HepG2 (cell line): ENCODE results near the gene SH3PXD2A. TPM values are rescaled to one million over a fixed set of nuclear protein-coding genes. Genes with fewer than 3 reads are reported as not detected.
A peak's percentile ranks its signal among the peaks of the same experiment; 100 is the strongest.

Source experiments
- AHR ChIP-seq: IDR thresholded peaks from 2 replicates; pipeline ENCODE4 v1.6.1; 2018; ENCODE audit warnings: missing genetic modification reagents, missing compliant biosample characterization
- CREB1 ChIP-seq, 2 experiments: fragments of 450-650 bp in 1 of 2; IDR thresholded peaks; 2 replicates each; pipeline ENCODE4 v1.6.1; 2016 to 2017; ENCODE audit warnings: control low read depth in 1 of 2, mild to moderate bottlenecking in 1 of 2, missing compliant biosample characterization in 1 of 2, missing genetic modification characterization in 1 of 2
- EP300 ChIP-seq, 3 experiments: sonication (generic) in 1 of 3; formaldehyde crosslinking in 1 of 3; IDR thresholded peaks; 2 replicates each; pipeline versions ENCODE4 v1.5.1 to v1.6.1; 2011 to 2020; ENCODE audit warnings: low read depth in 2 of 3, low read length in 2 of 3, borderline replicate concordance in 1 of 3, improper control_type of control experiment in 1 of 3, mild to moderate bottlenecking in 1 of 3, missing genetic modification reagents in 1 of 3, moderate library complexity in 1 of 3
- FOXP4 ChIP-seq: sonication (generic); formaldehyde crosslinking; IDR thresholded peaks from 2 replicates; pipeline ENCODE4 v1.4.0; 2020; ENCODE audit warnings: missing genetic modification reagents
- HNF4A ChIP-seq: sonication (generic); formaldehyde crosslinking; IDR thresholded peaks from 2 replicates; pipeline ENCODE4 v1.4.0; 2020; ENCODE audit warnings: missing genetic modification reagents
- IRF9 ChIP-seq: sonication (generic); formaldehyde crosslinking; IDR thresholded peaks from 2 replicates; pipeline ENCODE4 v1.8.0; 2022; ENCODE audit warnings: missing genetic modification reagents, mild to moderate bottlenecking, borderline replicate concordance
- KDM1A ChIP-seq: IDR thresholded peaks from 2 replicates; pipeline ENCODE4 v1.6.1; 2016; ENCODE audit warnings: missing compliant biosample characterization
- NCOA1 ChIP-seq: sonication (generic); formaldehyde crosslinking; IDR thresholded peaks from 2 replicates; pipeline ENCODE4 v1.9.0; 2021; ENCODE audit warnings: missing genetic modification reagents
- PATZ1 ChIP-seq: sonication (generic); formaldehyde crosslinking; IDR thresholded peaks from 2 replicates; pipeline ENCODE4 v1.4.0; 2020; ENCODE audit warnings: missing genetic modification reagents
- PRDM4 ChIP-seq: sonication (generic); formaldehyde crosslinking; IDR thresholded peaks from 2 replicates; pipeline ENCODE4 v1.9.0; 2021; ENCODE audit warnings: missing genetic modification reagents, borderline replicate concordance
- PTBP1 ChIP-seq: fragments of 200-400 bp; formaldehyde crosslinking; IDR thresholded peaks from 2 replicates; pipeline ENCODE4 v1.6.1; 2018; ENCODE audit warnings: low read length, low read depth; ENCODE audit not compliant: poor library complexity, severe bottlenecking
- SAP130 ChIP-seq: IDR thresholded peaks from 2 replicates; pipeline ENCODE4 v1.6.1; 2016; ENCODE audit warnings: low read depth
- SOX5 ChIP-seq: IDR thresholded peaks from 2 replicates; pipeline ENCODE4 v1.6.1; 2016; ENCODE audit warnings: borderline replicate concordance
- SP1 ChIP-seq, 2 experiments: fragments of 450-650 bp in 1 of 2; sonication (generic) in 1 of 2; formaldehyde crosslinking in 1 of 2; IDR thresholded peaks; 2 replicates each; pipeline versions ENCODE4 v1.4.0 to v1.6.1; 2016 to 2020; ENCODE audit warnings: missing genetic modification reagents in 1 of 2
- TSC22D2 ChIP-seq: sonication (generic); formaldehyde crosslinking; IDR thresholded peaks from 2 replicates; pipeline ENCODE4 v1.5.1; 2020; ENCODE audit warnings: missing genetic modification reagents, mild to moderate bottlenecking, borderline replicate concordance
- ZBTB42 ChIP-seq: sonication (generic); formaldehyde crosslinking; IDR thresholded peaks from 2 replicates; pipeline ENCODE4 v1.5.0; 2020; ENCODE audit warnings: mild to moderate bottlenecking, missing genetic modification reagents
- ZFP90 ChIP-seq: sonication (generic); formaldehyde crosslinking; IDR thresholded peaks from 2 replicates; pipeline ENCODE4 v1.8.0; 2022; ENCODE audit warnings: missing genetic modification reagents, mild to moderate bottlenecking, inconsistent platforms, borderline replicate concordance
- ZKSCAN1 ChIP-seq: fragments of 150-350 bp; IDR thresholded peaks from 2 replicates; pipeline ENCODE4 v1.6.1; 2014; ENCODE audit warnings: low read length
- ZNF768 ChIP-seq: sonication (generic); formaldehyde crosslinking; IDR thresholded peaks from 2 replicates; pipeline ENCODE4 v1.4.0; 2020; ENCODE audit warnings: missing genetic modification reagents
- ZSCAN25 ChIP-seq: sonication (generic); formaldehyde crosslinking; IDR thresholded peaks from 2 replicates; pipeline ENCODE4 v1.8.0; 2022; ENCODE audit warnings: mild to moderate bottlenecking, missing genetic modification reagents
- polyA plus RNA-seq, 8 experiments: library from polyadenylated mRNA; depleted of rRNA in 3 of 8; stranded (reverse) in 7 of 8; unstranded in 1 of 8; fragments of >200 nt; fragmentation: Illumina TruSeq in 4 of 8; extraction: Trizol in 4 of 8; gene quantifications; 2 replicates each; pipeline versions ENCODE4 v1.2.1 to v1.2.3, GENCODE V29; 2011 to 2016; ENCODE audit warnings: low read depth in 4 of 8, missing spikeins in 1 of 8, mixed read lengths in 1 of 8; ENCODE audit not compliant: insufficient read depth in 1 of 8
- total RNA-seq, 5 experiments: library from RNA; depleted of rRNA; stranded (reverse); fragments of >200 nt; fragmentation: Illumina TruSeq; extraction: Trizol; gene quantifications; 2 replicates each; pipeline ENCODE4 v1.2.3, GENCODE V29; 2016; ENCODE audit warnings: low read depth in 1 of 5

SH3PXD2A gene
- total and polyA plus RNA-seq, 2 of the 13 experiments (the other 11 are each of a cell fraction or from before 2014, with no cell fraction given): 11.1 to 11.3 TPM

DNA sequence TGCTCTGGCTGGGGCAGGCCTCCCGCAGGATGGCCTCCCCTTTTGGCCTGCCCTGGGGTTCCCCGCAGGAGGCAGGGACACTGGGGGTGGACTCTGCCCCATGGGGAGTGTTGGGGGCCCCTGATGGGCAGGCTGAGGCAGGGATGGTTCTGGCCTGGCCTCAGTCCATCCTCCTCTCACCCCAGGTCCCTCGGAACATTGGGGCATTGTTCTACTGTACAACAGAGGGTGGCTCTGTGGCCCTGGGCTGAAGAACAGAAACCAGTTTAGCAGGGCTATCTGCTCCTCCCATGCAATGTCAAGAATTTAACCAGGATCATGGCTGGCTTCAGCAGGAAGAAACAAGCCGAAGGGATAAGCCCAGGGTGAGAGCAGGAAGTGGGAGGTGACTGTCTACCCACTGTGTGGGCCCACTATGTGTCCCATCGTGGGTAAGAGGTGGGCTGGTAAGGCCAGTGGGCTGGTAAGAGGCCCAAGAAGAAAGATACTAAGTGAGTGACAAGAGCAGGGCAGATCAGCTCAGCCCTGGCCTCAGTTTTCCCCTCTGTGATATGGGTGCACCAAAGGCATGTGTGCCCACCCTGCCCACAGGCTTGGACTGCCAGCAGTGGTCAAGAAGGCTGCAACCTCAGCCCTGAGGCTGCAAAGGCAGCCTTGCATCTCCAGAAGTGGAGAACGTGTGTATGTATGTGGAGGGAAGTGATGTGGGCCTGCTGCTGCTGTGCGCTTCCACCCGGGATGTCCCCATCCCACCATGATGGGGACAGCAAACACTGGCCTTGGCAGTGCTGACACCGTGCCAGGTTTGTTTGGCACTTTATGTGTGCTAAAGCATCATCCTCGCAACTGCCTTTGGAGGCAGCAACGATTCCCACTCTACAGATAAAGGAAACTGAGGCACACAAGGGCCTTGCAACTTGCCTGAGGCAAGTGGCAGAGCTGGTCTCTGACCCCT, 138.9 kb downstream of the SH3PXD2A start (continued):
- TF ChIP-seq PRDM4 (CRISPR knock-in tag) (no peak), ZKSCAN1 (peak; percentile 94), FOXP4 (CRISPR knock-in tag) (peak; percentile 33; the same call in 1 of the 2 replicates), ZFP90 (CRISPR knock-in tag) (no peak), HNF4A (CRISPR knock-in tag) (peak; percentile 74), PTBP1 (no peak), KDM1A (CRISPR knock-in tag) (peak; percentile 96), PATZ1 (CRISPR knock-in tag) (peak; percentile 92), TSC22D2 (CRISPR knock-in tag) (0 out of 2 replicates have a peak, but pooled peaks have one; percentile 37), SP1 (IDR thresholded peaks at IDR 0.05) (no peak), SP1 (CRISPR knock-in tag; IDR thresholded peaks at IDR 0.05) (no peak), NCOA1 (0 out of 2 replicates have a peak, but pooled peaks have one; percentile 51), SOX5 (CRISPR knock-in tag) (peak; percentile 48; the same call in 1 of the 2 replicates), CREB1 (IDR thresholded peaks at IDR 0.05) (no peak), CREB1 (CRISPR knock-in tag; IDR thresholded peaks at IDR 0.05) (no peak), ZBTB42 (CRISPR knock-in tag) (no peak), ZSCAN25 (peak; percentile 60; the same call in 1 of the 2 replicates), ZNF768 (CRISPR knock-in tag) (peak; percentile 50; the same call in 1 of the 2 replicates), EP300 (IDR thresholded peaks at IDR 0.05; ENCODE audit: low read depth in 2 of 2, low read length in 2 of 2) (peak in 1 of 2 experiments; percentile 66; a peak in 1 of 4 replicates), EP300 (CRISPR knock-in tag; IDR thresholded peaks at IDR 0.05; ENCODE audit: borderline replicate concordance) (no peak), IRF9 (CRISPR knock-in tag) (no peak), AHR (CRISPR knock-in tag) (no peak), SAP130 (CRISPR knock-in tag) (peak; percentile 34)
